ENCODE results near the gene DOCK10. TPM values are rescaled to one million over a fixed set of nuclear protein-coding genes. Genes with fewer than 3 reads are reported as not detected.

DOCK10 gene
- total and polyA plus RNA-seq, 10 of the 15 experiments (the other 5 are each of a cell fraction or from before 2014, with no cell fraction given): 16.9 to 120 (median 85.5) TPM

DNA sequence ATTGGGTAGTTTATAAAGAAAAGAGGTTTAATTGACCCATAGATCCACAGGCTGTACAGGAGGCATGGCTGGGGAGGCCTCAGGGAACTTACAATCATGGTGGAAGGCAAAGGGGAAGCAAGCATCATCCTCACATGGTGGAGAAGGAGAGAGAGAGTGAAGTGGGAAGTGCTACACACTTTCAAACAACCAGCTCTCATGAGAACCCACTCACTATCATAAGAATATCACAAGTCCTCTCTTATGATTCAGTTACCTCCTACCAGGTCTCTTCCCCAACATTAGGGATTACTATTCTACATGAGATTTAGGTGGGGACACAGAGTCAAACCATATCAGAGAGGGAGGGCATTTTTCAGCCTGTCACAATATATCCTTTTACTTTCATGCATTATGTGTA is 22.7 kb upstream of the DOCK10 start:
- in situ Hi-C loops (cut with MboI): no loop called here
- ATAC-seq (no peak), DNase-seq (ENCODE audit: low read depth, low spot score) (no peak), FAIRE-seq (no peak)
- ChIA-PET SMC1A (ENCODE audit: uncharacterized antibody, unreplicated experiment) (no interaction called here), CTCF (no interaction called here), POLR2A (no interaction called here), RAD21 (ENCODE audit: unreplicated experiment) (no interaction called here)
- no peaks in the 10 kb centered on the region for H3K79me2 ChIP-seq (ENCODE audit: control insufficient read depth, insufficient read depth, low read length)
- H3K9me3 ChIP-seq (replicated peaks; ENCODE audit: control insufficient read depth, insufficient read depth, low read length): peaks cover 1% of the 10 kb centered on the region; the same call in 2 of the 3 replicates
- no peaks in the 10 kb centered on the region for H3K4me1 ChIP-seq (ENCODE audit: control insufficient read depth, insufficient read depth, low read length)
- no peaks in the 10 kb centered on the region for H3K36me3 ChIP-seq (ENCODE audit: control insufficient read depth in 2 of 2, insufficient read depth in 2 of 2, low read length in 1 of 2)
- intact Hi-C loops (cut with micrococcal nuclease; ENCODE audit: unreplicated experiment): no loop called here
- H3K4me2 ChIP-seq (ENCODE audit: control insufficient read depth, insufficient read depth): no peak overlapping the region
- no peak overlapping the region for H3K4me3 ChIP-seq
- no peak overlapping the region for H3K27ac ChIP-seq (ENCODE audit: control insufficient read depth, insufficient read depth)
- no TSS peak for BruUV-seq (replicated peaks)
- TF ChIP-seq CBX3 (IDR thresholded peaks at IDR 0.05; ENCODE audit: borderline replicate concordance, low read depth) (no peak), ZBTB40 (IDR thresholded peaks at IDR 0.05; ENCODE audit: borderline replicate concordance) (no peak), MEF2A (IDR thresholded peaks at IDR 0.05; ENCODE audit: insufficient read depth, low read depth, low read length) (no peak)
- no peak overlapping the region for H2AFZ ChIP-seq (ENCODE audit: control insufficient read depth, low read depth, low read length)
- H3K9ac ChIP-seq (ENCODE audit: control insufficient read depth, insufficient read depth, low read length): no peak overlapping the region
- no peaks in the 10 kb centered on the region for H4K20me1 ChIP-seq (ENCODE audit: control insufficient read depth, insufficient read depth)
- H3K27me3 ChIP-seq (replicated peaks in 1 of 2; ENCODE audit: control insufficient read depth in 2 of 2, insufficient read depth in 2 of 2, low read length in 1 of 2): no peaks in the 10 kb centered on the region

DNA sequence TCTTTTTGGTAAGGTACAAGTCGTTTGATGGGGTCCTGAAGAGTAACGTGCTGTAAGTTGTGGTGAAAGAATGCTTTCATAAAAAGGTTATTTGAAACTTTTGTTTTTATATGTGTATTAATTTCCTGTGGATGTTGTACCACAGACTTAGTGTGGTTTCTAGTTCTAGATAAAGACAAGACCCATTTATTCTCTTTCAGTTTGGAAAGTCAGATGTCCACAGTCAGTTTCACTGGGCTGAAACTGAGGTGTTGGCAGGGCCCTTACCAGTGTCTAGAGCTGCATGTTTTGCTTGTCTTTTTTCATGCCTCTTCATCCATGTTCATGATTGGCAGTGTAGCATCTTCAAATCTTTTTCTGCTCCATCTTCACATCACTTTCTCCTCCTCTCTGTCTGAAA is 22.1 kb upstream of the DOCK10 start:
- intact Hi-C loops (cut with micrococcal nuclease; ENCODE audit: unreplicated experiment): no loop called here
- ChIA-PET POLR2A (no interaction called here), SMC1A (ENCODE audit: uncharacterized antibody, unreplicated experiment) (no interaction called here), CTCF (interaction anchor here (0.9 kb wide), 1 partner anchor 9 kb away, joined by 4 read pairs; no protein-coding TSS in a partner anchor), RAD21 (ENCODE audit: unreplicated experiment) (no interaction called here)
- H3K36me3 ChIP-seq (ENCODE audit: control insufficient read depth in 2 of 2, insufficient read depth in 2 of 2, low read length in 1 of 2): no peaks in the 10 kb centered on the region
- no peaks in the 10 kb centered on the region for H4K20me1 ChIP-seq (ENCODE audit: control insufficient read depth, insufficient read depth)
- no peak for FAIRE-seq
- no peaks in the 10 kb centered on the region for H3K79me2 ChIP-seq (ENCODE audit: control insufficient read depth, insufficient read depth, low read length)
- WGBS (ENCODE audit: insufficient coverage, insufficient replicate concordance, low lambda C conversion rate, missing lambda C conversion rate): 0% methylated on average over 2 of the region's 2 CpGs
- no peaks in the 10 kb centered on the region for H3K4me1 ChIP-seq (ENCODE audit: control insufficient read depth, insufficient read depth, low read length)
- in situ Hi-C loops (cut with MboI): no loop called here
- DNase-seq (ENCODE audit: low read depth, low spot score): no peak
- no peaks in the 10 kb centered on the region for H3K27me3 ChIP-seq (replicated peaks in 1 of 2; ENCODE audit: control insufficient read depth in 2 of 2, insufficient read depth in 2 of 2, low read length in 1 of 2)
- no peak overlapping the region for H3K4me3 ChIP-seq
- H3K27ac ChIP-seq (ENCODE audit: control insufficient read depth, insufficient read depth): no peak overlapping the region
- BruUV-seq (replicated peaks): no TSS peak
- no peak overlapping the region for H2AFZ ChIP-seq (ENCODE audit: control insufficient read depth, low read depth, low read length)
- H3K9me3 ChIP-seq (replicated peaks; ENCODE audit: control insufficient read depth, insufficient read depth, low read length): peaks cover 1% of the 10 kb centered on the region; the same call in 2 of the 3 replicates
- no peak for TF ChIP-seq HCFC1 (IDR thresholded peaks at IDR 0.05; ENCODE audit: low read length)
- H3K9ac ChIP-seq (ENCODE audit: control insufficient read depth, insufficient read depth, low read length): no peak overlapping the region
- peak; percentile 34; the same call in 2 of the 3 replicates for ATAC-seq
- no peak overlapping the region for H3K4me2 ChIP-seq (ENCODE audit: control insufficient read depth, insufficient read depth)
